Adrenal gland (tissue), 5 donors: Measurements from ENCODE around the gene TMEM250.

Experiments
- POLR2A ChIP-seq, 2 donors: fragments of 450-650 bp; IDR thresholded peaks; one replicate each; pipeline ENCODE4 v1.6.1; 2017; ENCODE audit warnings: antibody characterized with exemption in 2 of 2, mild to moderate bottlenecking in 2 of 2, moderate library complexity in 1 of 2
- TF ChIP-seq, protein P1 (sequence below), 6 experiments: fragments of 450-650 bp in 4 of 6; fragments of 200-600 bp in 2 of 6; sonication (generic) in 1 of 6; IDR thresholded peaks; 1 replicate in 5 of 6; 2 replicates in 1 of 6; pipeline versions ENCODE4 v1.5.1 to v1.8.0; 2016 to 2021; ENCODE audit warnings: antibody characterized with exemption in 6 of 6, mild to moderate bottlenecking in 2 of 6, moderate library complexity in 1 of 6
- donor health status: DM: no; HTN: no; CAD: no.

DNA sequence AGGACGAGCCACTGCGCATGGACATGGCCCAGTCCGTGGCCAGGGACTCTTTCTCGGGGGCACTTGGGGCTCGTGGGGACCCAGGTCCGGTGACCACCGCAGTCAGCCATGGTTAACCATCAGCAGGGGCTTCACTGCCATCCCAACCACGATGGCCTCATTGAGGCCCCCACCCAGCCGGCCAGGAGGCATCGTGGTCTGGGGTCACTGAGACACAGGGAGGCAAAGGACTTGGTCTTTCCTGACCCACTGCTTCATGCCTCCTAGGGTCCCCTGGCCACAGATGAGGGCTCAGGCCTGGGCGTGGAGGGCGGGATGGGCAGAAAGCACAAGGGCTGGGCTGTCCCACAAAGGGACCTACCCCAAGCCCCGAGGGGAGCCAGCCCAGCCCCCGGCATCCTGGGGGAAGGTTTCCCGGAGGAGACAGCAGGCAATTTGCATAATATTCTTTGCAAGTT, 30.2 kb downstream of the TMEM250 start:
- TF ChIP-seq, protein P1, sequence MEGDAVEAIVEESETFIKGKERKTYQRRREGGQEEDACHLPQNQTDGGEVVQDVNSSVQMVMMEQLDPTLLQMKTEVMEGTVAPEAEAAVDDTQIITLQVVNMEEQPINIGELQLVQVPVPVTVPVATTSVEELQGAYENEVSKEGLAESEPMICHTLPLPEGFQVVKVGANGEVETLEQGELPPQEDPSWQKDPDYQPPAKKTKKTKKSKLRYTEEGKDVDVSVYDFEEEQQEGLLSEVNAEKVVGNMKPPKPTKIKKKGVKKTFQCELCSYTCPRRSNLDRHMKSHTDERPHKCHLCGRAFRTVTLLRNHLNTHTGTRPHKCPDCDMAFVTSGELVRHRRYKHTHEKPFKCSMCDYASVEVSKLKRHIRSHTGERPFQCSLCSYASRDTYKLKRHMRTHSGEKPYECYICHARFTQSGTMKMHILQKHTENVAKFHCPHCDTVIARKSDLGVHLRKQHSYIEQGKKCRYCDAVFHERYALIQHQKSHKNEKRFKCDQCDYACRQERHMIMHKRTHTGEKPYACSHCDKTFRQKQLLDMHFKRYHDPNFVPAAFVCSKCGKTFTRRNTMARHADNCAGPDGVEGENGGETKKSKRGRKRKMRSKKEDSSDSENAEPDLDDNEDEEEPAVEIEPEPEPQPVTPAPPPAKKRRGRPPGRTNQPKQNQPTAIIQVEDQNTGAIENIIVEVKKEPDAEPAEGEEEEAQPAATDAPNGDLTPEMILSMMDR (IDR thresholded peaks at IDR 0.05): no peak
- TF ChIP-seq POLR2A (IDR thresholded peaks at IDR 0.05): no peak
